H9 (cell line): Measurements from ENCODE around the gene TEX28. TPM values are rescaled to one million over a fixed set of nuclear protein-coding genes. Genes with fewer than 3 reads are reported as not detected.

Source experiments
- DNase-seq: peaks from one replicate; pipeline ENCODE4 v3.0.0-alpha.2; 2017
- H2AFZ ChIP-seq: one replicate; pipeline ENCODE4 v1.6.1; 2013; ENCODE audit warnings: mild to moderate bottlenecking, low read length, control low read depth, moderate library complexity
- H2AK5ac ChIP-seq: 2 replicates; pipeline ENCODE4 v1.6.1; 2013; ENCODE audit warnings: low read length, control low read depth, mixed read lengths; ENCODE audit not compliant: insufficient read length
- H2BK120ac ChIP-seq: one replicate; pipeline ENCODE4 v1.6.1; 2013; ENCODE audit warnings: low read depth, mild to moderate bottlenecking, low read length, control low read depth, inconsistent platforms; ENCODE audit not compliant: poor library complexity, severe bottlenecking
- H2BK12ac ChIP-seq: 2 replicates; pipeline ENCODE4 v1.6.1; 2013; ENCODE audit warnings: low read length, control low read depth, mixed read lengths, low read depth; ENCODE audit not compliant: insufficient read length
- H2BK15ac ChIP-seq: 2 replicates; pipeline ENCODE4 v1.6.1; 2013; ENCODE audit warnings: low read depth, low read length, control low read depth
- H2BK20ac ChIP-seq: one replicate; pipeline ENCODE4 v1.6.1; 2013; ENCODE audit warnings: low read depth, mild to moderate bottlenecking, low read length, control low read depth, inconsistent platforms; ENCODE audit not compliant: poor library complexity, severe bottlenecking
- H2BK5ac ChIP-seq: 2 replicates; pipeline ENCODE4 v1.6.1; 2013; ENCODE audit warnings: low read length, control low read depth, mixed read lengths; ENCODE audit not compliant: insufficient read length
- H3K14ac ChIP-seq: 2 replicates; pipeline ENCODE4 v1.6.1; 2013; ENCODE audit warnings: low read length, control low read depth; ENCODE audit not compliant: insufficient read depth
- H3K18ac ChIP-seq: 2 replicates; pipeline ENCODE4 v1.6.1; 2013; ENCODE audit warnings: low read depth, mild to moderate bottlenecking, mixed read lengths, low read length, control low read depth; ENCODE audit not compliant: insufficient read length
- H3K23ac ChIP-seq: 2 replicates; pipeline ENCODE4 v1.6.1; 2013; ENCODE audit warnings: low read length, control low read depth, mixed read lengths, low read depth; ENCODE audit not compliant: insufficient read length
- H3K23me2 ChIP-seq: 2 replicates; pipeline ENCODE4 v1.6.1; 2013; ENCODE audit warnings: low read depth, mild to moderate bottlenecking, mixed read lengths, low read length, control low read depth; ENCODE audit not compliant: insufficient read length, poor library complexity, severe bottlenecking
- H3K27ac ChIP-seq: 2 replicates; pipeline ENCODE4 v1.5.1; 2013; ENCODE audit warnings: low read length, control low read depth, mixed read lengths, low read depth; ENCODE audit not compliant: insufficient read length
- H3K27me3 ChIP-seq: 2 replicates; pipeline ENCODE4 v1.6.1; 2013; ENCODE audit warnings: low read length, control low read depth, inconsistent platforms; ENCODE audit not compliant: insufficient read depth
- H3K4ac ChIP-seq: 2 replicates; pipeline ENCODE4 v1.6.1; 2013; ENCODE audit warnings: low read depth, mild to moderate bottlenecking, control low read depth, inconsistent platforms, low read length, moderate library complexity
- H3K4me1 ChIP-seq: 2 replicates; pipeline ENCODE4 v1.6.1; 2013; ENCODE audit warnings: low read length, control low read depth, inconsistent platforms; ENCODE audit not compliant: insufficient read depth
- H3K4me2 ChIP-seq: 2 replicates; pipeline ENCODE4 v1.6.1; 2013; ENCODE audit warnings: low read length, control low read depth, mixed read lengths; ENCODE audit not compliant: insufficient read length, insufficient read depth
- H3K56ac ChIP-seq: 2 replicates; pipeline ENCODE4 v1.6.1; 2013; ENCODE audit warnings: low read depth, mild to moderate bottlenecking, mixed read lengths, low read length, control low read depth; ENCODE audit not compliant: insufficient read length
- H3K79me1 ChIP-seq: 2 replicates; pipeline ENCODE4 v1.6.1; 2013; ENCODE audit warnings: low read depth, mild to moderate bottlenecking, moderate library complexity, low read length, control low read depth, inconsistent platforms; ENCODE audit not compliant: insufficient read depth, poor library complexity, severe bottlenecking
- H3K79me2 ChIP-seq: 2 replicates; pipeline ENCODE4 v1.6.1; 2013; ENCODE audit warnings: low read length, control low read depth, inconsistent platforms; ENCODE audit not compliant: insufficient read depth
- H3K9ac ChIP-seq: 2 replicates; pipeline ENCODE4 v1.6.1; 2013; ENCODE audit warnings: low read length, control low read depth, mixed read lengths; ENCODE audit not compliant: insufficient read length; ENCODE audit errors: extremely low read depth
- H3K9me3 ChIP-seq: one replicate; pipeline ENCODE4 v1.6.1; 2013; ENCODE audit warnings: low read depth, low read length, inconsistent platforms; ENCODE audit not compliant: control insufficient read depth
- H3T11ph ChIP-seq: one replicate; pipeline ENCODE4 v1.6.1; 2013; ENCODE audit warnings: mild to moderate bottlenecking, low read length, control low read depth, inconsistent platforms
- H4K20me1 ChIP-seq: one replicate; pipeline ENCODE4 v1.6.1; 2013; ENCODE audit not compliant: control insufficient read depth, insufficient read length, insufficient read depth
- H4K5ac ChIP-seq: 2 replicates; pipeline ENCODE4 v1.6.1; 2013; ENCODE audit warnings: low read depth, mild to moderate bottlenecking, mixed read lengths, low read length, control low read depth; ENCODE audit not compliant: insufficient read length
- H4K8ac ChIP-seq: replicated peaks from 2 replicates; pipeline ENCODE4 v1.6.1; 2013; ENCODE audit warnings: low read length, control low read depth, mixed read lengths, low read depth; ENCODE audit not compliant: insufficient read length
- H4K91ac ChIP-seq: 2 replicates; pipeline ENCODE4 v1.6.1; 2013; ENCODE audit warnings: low read depth, mild to moderate bottlenecking, moderate library complexity, mixed read lengths, low read length, control low read depth; ENCODE audit not compliant: insufficient read length
- H3K27ac Mint-ChIP-seq, 3 experiments: 2 replicates in 2 of 3; 3 replicates in 1 of 3; pipeline ENCODE4 v1.8.0; 2020 to 2021; ENCODE audit warnings: mixed read lengths in 3 of 3, mild to moderate bottlenecking in 1 of 3, moderate library complexity in 1 of 3
- H3K27me3 Mint-ChIP-seq: 2 replicates; pipeline ENCODE4 v1.8.0; 2021; ENCODE audit warnings: low read depth, mild to moderate bottlenecking, moderate library complexity, mixed read lengths
- H3K36me3 Mint-ChIP-seq, 3 experiments: 2 replicates in 2 of 3; 3 replicates in 1 of 3; pipeline ENCODE4 v1.8.0; 2020 to 2021; ENCODE audit warnings: low read depth in 3 of 3, mixed read lengths in 3 of 3; ENCODE audit not compliant: insufficient read depth in 1 of 3
- H3K4me1 Mint-ChIP-seq, 2 experiments: 2 replicates each; pipeline ENCODE4 v1.8.0; 2020; ENCODE audit warnings: mixed read lengths in 2 of 2
- H3K4me3 Mint-ChIP-seq, 2 experiments: 2 replicates in 1 of 2; 3 replicates in 1 of 2; pipeline ENCODE4 v1.8.0; 2020 to 2021; ENCODE audit warnings: mild to moderate bottlenecking in 2 of 2, mixed read lengths in 2 of 2, moderate library complexity in 1 of 2
- H3K9me3 Mint-ChIP-seq, 2 experiments: 2 replicates in 1 of 2; 3 replicates in 1 of 2; pipeline ENCODE4 v1.8.0; 2020; ENCODE audit warnings: mild to moderate bottlenecking in 2 of 2, mixed read lengths in 2 of 2, moderate library complexity in 1 of 2
- WGBS: extraction: QIAGEN DNeasy Blood & Tissue Kit; methylation state at CpG from one replicate; pipeline ENCODE4 v1.1.7; 2013; ENCODE audit warnings: missing lambda C conversion rate, low lambda C conversion rate, mixed read lengths; ENCODE audit not compliant: insufficient read length; ENCODE audit errors: extremely low coverage; 5-methylcytosine and 5-hydroxymethylcytosine counted together
- total RNA-seq: library from RNA; stranded (reverse); gene quantifications from 2 replicates; pipeline ENCODE4 v1.2.1, GENCODE V29; 2021
- TF ChIP-seq, protein P1 (sequence below): fragments of 200-600 bp; sonication (generic); conservative IDR thresholded peaks from 3 replicates; pipeline ENCODE4 v1.8.0; 2021; ENCODE audit warnings: antibody characterized with exemption, mild to moderate bottlenecking

TEX28 gene
- total RNA-seq, 1 experiment from 2014 or later, result not detected

DNA sequence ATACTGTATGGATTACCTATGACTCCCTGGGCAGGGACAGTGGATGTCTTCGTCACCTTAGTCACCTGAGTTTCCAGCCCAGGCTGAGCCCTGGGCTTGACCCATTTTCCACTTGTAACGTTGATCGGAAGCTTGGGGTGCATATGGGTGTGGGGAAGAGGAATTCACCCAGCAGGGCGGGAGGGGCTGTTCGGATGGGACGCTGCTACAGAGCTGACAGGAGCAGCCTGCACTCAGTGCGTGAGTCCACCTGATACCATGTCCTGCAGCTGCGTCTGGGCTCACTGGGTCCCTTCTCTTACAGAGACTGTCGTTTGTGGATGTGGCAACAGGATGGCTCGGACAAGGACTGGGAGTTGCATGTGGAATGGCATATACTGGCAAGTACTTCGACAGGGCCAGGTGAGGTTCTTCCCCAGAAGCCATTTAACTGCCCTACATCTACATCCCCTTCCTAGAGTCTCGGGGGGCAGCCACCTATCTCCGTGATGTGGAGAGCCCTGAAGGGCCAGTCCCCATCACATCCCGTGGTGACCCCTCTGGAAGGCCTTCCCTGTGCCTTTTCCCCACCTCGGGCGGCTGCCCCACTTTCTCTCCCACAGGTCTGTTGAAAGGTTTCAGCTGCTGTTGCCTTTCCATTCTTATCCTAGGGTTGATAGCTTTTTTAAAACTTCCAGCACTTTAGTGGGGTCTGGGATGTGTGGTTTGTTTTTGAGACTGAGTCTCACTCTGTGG, 14.3 kb upstream of the TEX28 start:
- Mint-ChIP-seq H3K4me1 (peaks cover 2 to 14% of the 10 kb centered on the region in 2 experiments), H3K27ac (no peak overlapping the region), H3K36me3 (peaks cover 0 to 4% (median 0%) of the 10 kb centered on the region in 3 experiments; a peak in 4 of 7 replicates), H3K4me3 (no peak overlapping the region; a peak in 1 of 5 replicates), H3K27me3 (peaks cover 22% of the 10 kb centered on the region), H3K9me3 (peaks cover 82 to 84% of the 10 kb centered on the region in 2 experiments)
- no peaks in the 10 kb centered on the region for H3K27me3 ChIP-seq
- no peak overlapping the region for H2BK12ac ChIP-seq
- H4K8ac ChIP-seq, result no peak overlapping the region
- no peak overlapping the region for H3K14ac ChIP-seq
- H2BK120ac ChIP-seq, result no peak overlapping the region
- no peak overlapping the region for H2BK5ac ChIP-seq
- TF ChIP-seq, protein P1, sequence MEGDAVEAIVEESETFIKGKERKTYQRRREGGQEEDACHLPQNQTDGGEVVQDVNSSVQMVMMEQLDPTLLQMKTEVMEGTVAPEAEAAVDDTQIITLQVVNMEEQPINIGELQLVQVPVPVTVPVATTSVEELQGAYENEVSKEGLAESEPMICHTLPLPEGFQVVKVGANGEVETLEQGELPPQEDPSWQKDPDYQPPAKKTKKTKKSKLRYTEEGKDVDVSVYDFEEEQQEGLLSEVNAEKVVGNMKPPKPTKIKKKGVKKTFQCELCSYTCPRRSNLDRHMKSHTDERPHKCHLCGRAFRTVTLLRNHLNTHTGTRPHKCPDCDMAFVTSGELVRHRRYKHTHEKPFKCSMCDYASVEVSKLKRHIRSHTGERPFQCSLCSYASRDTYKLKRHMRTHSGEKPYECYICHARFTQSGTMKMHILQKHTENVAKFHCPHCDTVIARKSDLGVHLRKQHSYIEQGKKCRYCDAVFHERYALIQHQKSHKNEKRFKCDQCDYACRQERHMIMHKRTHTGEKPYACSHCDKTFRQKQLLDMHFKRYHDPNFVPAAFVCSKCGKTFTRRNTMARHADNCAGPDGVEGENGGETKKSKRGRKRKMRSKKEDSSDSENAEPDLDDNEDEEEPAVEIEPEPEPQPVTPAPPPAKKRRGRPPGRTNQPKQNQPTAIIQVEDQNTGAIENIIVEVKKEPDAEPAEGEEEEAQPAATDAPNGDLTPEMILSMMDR, result no peak
- no peak overlapping the region for H2AFZ ChIP-seq
- no peaks in the 10 kb centered on the region for H3K23me2 ChIP-seq
- no peaks in the 10 kb centered on the region for H4K20me1 ChIP-seq
- no peak overlapping the region for H3K4ac ChIP-seq
- no peak overlapping the region for H3K9ac ChIP-seq
- H4K91ac ChIP-seq, result no peak overlapping the region
- no peak overlapping the region for H3K56ac ChIP-seq
- H2AK5ac ChIP-seq, result no peak overlapping the region
- H4K5ac ChIP-seq, result no peak overlapping the region
- WGBS, result no CpG with 5 or more reads among the region's 16 CpGs
- H3K4me2 ChIP-seq, result no peak overlapping the region
- no peak overlapping the region for H3K23ac ChIP-seq
- H2BK15ac ChIP-seq, result no peak overlapping the region
- H3K18ac ChIP-seq, result no peak overlapping the region
- no peaks in the 10 kb centered on the region for H3K79me1 ChIP-seq
- no peak overlapping the region for H2BK20ac ChIP-seq
- no peaks in the 10 kb centered on the region for H3K4me1 ChIP-seq
- no peak overlapping the region for H3T11ph ChIP-seq
- no peak for DNase-seq
- H3K27ac ChIP-seq, result no peak overlapping the region
- H3K9me3 ChIP-seq, result peaks cover 69% of the 10 kb centered on the region
- H3K79me2 ChIP-seq, result no peaks in the 10 kb centered on the region
